SK-N-SH (cell line): ENCODE results near the gene DDX51. TPM values are rescaled to one million over a fixed set of nuclear protein-coding genes. Genes with fewer than 3 reads are reported as not detected.

Experiments used
- CTCF ChIA-PET: fragments of 300-600, 350-600 bp; formaldehyde crosslinking; extraction: SDS; loops from one replicate; lab custom pipeline; 2021; lab: Yijun Ruan, JAX
- POLR2A ChIA-PET: fragments of 350-600 bp; sonication (Branson Sonifier 250); formaldehyde crosslinking; extraction: SDS; loops from one replicate; lab custom pipeline; 2020; ENCODE audit warnings: antibody characterized with exemption, inconsistent platforms; lab: Yijun Ruan, JAX
- DNase-seq: peaks from one replicate; pipeline ENCODE4 v3.0.0; 2012
- H2AFZ ChIP-seq: fragments of 200-600 bp; sonication (generic); 2 replicates; pipeline ENCODE4 v1.8.1; 2016; ENCODE audit warnings: antibody characterized with exemption, mild to moderate bottlenecking, low read depth
- H3F3A ChIP-seq: fragments of 200-600 bp; sonication (generic); replicated peaks from 2 replicates; pipeline ENCODE3; 2016; ENCODE audit warnings: antibody characterized with exemption, mild to moderate bottlenecking; ENCODE audit not compliant: insufficient read depth
- H3K27ac ChIP-seq, 2 experiments: fragments of 200-500 bp in 1 of 2; fragments of 200-600 bp in 1 of 2; sonication (Bioruptor generic) in 1 of 2; sonication (generic), shearing (Covaris generic) in 1 of 2; 2 replicates each; pipeline versions ENCODE4 v1.5.1 to v1.6.1; 2014 to 2016; ENCODE audit warnings: low read depth in 2 of 2, inconsistent platforms in 1 of 2, low read length in 1 of 2, mild to moderate bottlenecking in 1 of 2, mixed read lengths in 1 of 2
- H3K27me3 ChIP-seq: fragments of 200-600 bp; sonication (generic), shearing (Covaris generic); 2 replicates; pipeline ENCODE4 v1.6.1; 2016; ENCODE audit warnings: mixed run types; ENCODE audit not compliant: insufficient read depth
- H3K36me3 ChIP-seq, 2 experiments: fragments of 200-500 bp in 1 of 2; fragments of 200-600 bp in 1 of 2; sonication (Bioruptor generic) in 1 of 2; sonication (generic) in 1 of 2; replicated peaks in 1 of 2; 2 replicates each; pipeline versions ENCODE3 to v1.5.1; 2014 to 2016; ENCODE audit warnings: low read length in 1 of 2, mild to moderate bottlenecking in 1 of 2; ENCODE audit not compliant: insufficient read depth in 2 of 2, control insufficient read depth in 1 of 2
- H3K4me1 ChIP-seq, 2 experiments: fragments of 200-500 bp in 1 of 2; fragments of 200-600 bp in 1 of 2; sonication (Bioruptor generic) in 1 of 2; sonication (generic), shearing (Covaris generic) in 1 of 2; 2 replicates each; pipeline versions ENCODE4 v1.5.1 to v1.6.1; 2014 to 2016; ENCODE audit warnings: low read depth in 1 of 2, low read length in 1 of 2, mixed run types in 1 of 2; ENCODE audit not compliant: insufficient read depth in 2 of 2, control insufficient read depth in 1 of 2
- H3K4me2 ChIP-seq: fragments of 200-600 bp; sonication (generic), shearing (Covaris generic); 2 replicates; pipeline ENCODE4 v1.6.1; 2017; ENCODE audit warnings: mixed run types
- H3K4me3 ChIP-seq, 2 experiments: fragments of 200-500 bp in 1 of 2; fragments of 200-600 bp in 1 of 2; sonication (Bioruptor generic) in 1 of 2; sonication (generic), shearing (Covaris generic) in 1 of 2; 2 replicates each; pipeline versions ENCODE4 v1.5.1 to v1.8.1; 2014 to 2016; ENCODE audit warnings: low read depth in 2 of 2, inconsistent platforms in 1 of 2, low read length in 1 of 2, mild to moderate bottlenecking in 1 of 2, mixed read lengths in 1 of 2, moderate library complexity in 1 of 2
- H3K79me2 ChIP-seq: fragments of 200-600 bp; sonication (generic); 2 replicates; pipeline ENCODE4 v1.8.1; 2017; ENCODE audit warnings: mild to moderate bottlenecking; ENCODE audit not compliant: insufficient read depth
- H3K9ac ChIP-seq: fragments of 200-600 bp; sonication (generic); 2 replicates; pipeline ENCODE4 v1.6.1; 2017; ENCODE audit warnings: mixed run types
- H3K9me2 ChIP-seq: fragments of 200-600 bp; sonication (generic); 2 replicates; pipeline ENCODE4 v1.6.1; 2017; ENCODE audit warnings: mixed run types
- H3K9me3 ChIP-seq: fragments of 200-600 bp; sonication (generic); 2 replicates; pipeline ENCODE4 v1.6.1; 2017; ENCODE audit warnings: mixed run types, mild to moderate bottlenecking, moderate library complexity
- H4K20me1 ChIP-seq: fragments of 200-600 bp; sonication (generic); 2 replicates; pipeline ENCODE4 v1.6.1; 2017; ENCODE audit warnings: mild to moderate bottlenecking, mixed run types; ENCODE audit not compliant: insufficient read depth
- CHD2 ChIP-seq: fragments of 150-350 bp; IDR thresholded peaks from 2 replicates; pipeline ENCODE4 v1.6.1; 2018; ENCODE audit warnings: low read length; ENCODE audit not compliant: partially characterized antibody
- ELF1 ChIP-seq: IDR thresholded peaks from 2 replicates; pipeline ENCODE4 v1.4.0; 2012
- EZH2phosphoT487 ChIP-seq: fragments of 200-600 bp; sonication (generic); IDR thresholded peaks from 2 replicates; pipeline ENCODE4 v1.6.1; 2017; ENCODE audit warnings: low read depth, mixed run types, mild to moderate bottlenecking, antibody characterized with exemption, moderate library complexity, borderline replicate concordance
- FOXJ3 ChIP-seq: sonication (generic); formaldehyde crosslinking; IDR thresholded peaks from 2 replicates; pipeline ENCODE4 v1.5.1; 2020; ENCODE audit warnings: mild to moderate bottlenecking, missing genetic modification reagents
- FOXM1 ChIP-seq: IDR thresholded peaks from 2 replicates; pipeline ENCODE4 v1.4.0; 2012; ENCODE audit warnings: low read depth, mild to moderate bottlenecking
- GATA2 ChIP-seq: sonication (generic); formaldehyde crosslinking; IDR thresholded peaks from 2 replicates; pipeline ENCODE4 v1.5.0; 2020; ENCODE audit warnings: mild to moderate bottlenecking, missing genetic modification reagents
- JUND ChIP-seq: IDR thresholded peaks from 2 replicates; pipeline ENCODE4 v1.4.0; 2012
- MEF2A ChIP-seq: IDR thresholded peaks from 2 replicates; pipeline ENCODE4 v1.4.0; 2012; ENCODE audit warnings: low read depth, borderline replicate concordance
- NRF1 ChIP-seq: IDR thresholded peaks from 2 replicates; pipeline ENCODE4 v1.6.1; 2012; ENCODE audit warnings: low read depth, mild to moderate bottlenecking, low read length
- POLR2AphosphoS5 ChIP-seq: IDR thresholded peaks from 2 replicates; pipeline ENCODE4 v1.6.1; 2012; ENCODE audit warnings: low read depth, low read length
- RAD21 ChIP-seq: IDR thresholded peaks from 2 replicates; pipeline ENCODE4 v1.6.1; 2012; ENCODE audit warnings: mild to moderate bottlenecking, low read length
- RXRA ChIP-seq: IDR thresholded peaks from 2 replicates; pipeline ENCODE4 v1.4.0; 2012; ENCODE audit warnings: low read depth, mild to moderate bottlenecking, borderline replicate concordance
- SIN3A ChIP-seq: IDR thresholded peaks from 2 replicates; pipeline ENCODE4 v1.6.1; 2012; ENCODE audit warnings: low read depth, mild to moderate bottlenecking, low read length, moderate library complexity, borderline replicate concordance
- TAF1 ChIP-seq: IDR thresholded peaks from 2 replicates; pipeline ENCODE4 v1.6.1; 2012; ENCODE audit warnings: low read depth, mild to moderate bottlenecking, low read length, moderate library complexity, borderline replicate concordance
- TCF12 ChIP-seq: IDR thresholded peaks from 2 replicates; pipeline ENCODE4 v1.4.0; 2012
- WGBS: methylation state at CpG from one replicate; pipeline ENCODE4 v1.1.6; 2017; ENCODE audit warnings: low lambda C conversion rate; 5-methylcytosine and 5-hydroxymethylcytosine counted together
- polyA plus RNA-seq, 3 experiments: library from polyadenylated mRNA; depleted of rRNA; stranded (reverse); fragments of >200 nt; gene quantifications; 2 replicates each; pipeline ENCODE4 v1.2.3, GENCODE V29; 2012
- TF ChIP-seq, protein P1 (sequence below): IDR thresholded peaks from 2 replicates; pipeline ENCODE4 v1.4.0; 2012; ENCODE audit warnings: low read depth
- TF ChIP-seq, protein P2 (sequence below): fragments of 150-350 bp; IDR thresholded peaks from 2 replicates; pipeline ENCODE4 v1.6.1; 2016; ENCODE audit warnings: mild to moderate bottlenecking, low read depth, low read length
- TF ChIP-seq, protein P3 (sequence below): IDR thresholded peaks from 2 replicates; pipeline ENCODE4 v1.6.1; 2012; ENCODE audit warnings: mild to moderate bottlenecking, low read depth, low read length, moderate library complexity
- TF ChIP-seq, protein P4 (sequence below): IDR thresholded peaks from 2 replicates; pipeline ENCODE4 v1.4.0; 2012; ENCODE audit warnings: low read depth, borderline replicate concordance

Gene DDX51
- polyA plus RNA-seq, 1 of the 3 experiments (the other 2 are of a cell fraction), result 17.3 TPM

DNA sequence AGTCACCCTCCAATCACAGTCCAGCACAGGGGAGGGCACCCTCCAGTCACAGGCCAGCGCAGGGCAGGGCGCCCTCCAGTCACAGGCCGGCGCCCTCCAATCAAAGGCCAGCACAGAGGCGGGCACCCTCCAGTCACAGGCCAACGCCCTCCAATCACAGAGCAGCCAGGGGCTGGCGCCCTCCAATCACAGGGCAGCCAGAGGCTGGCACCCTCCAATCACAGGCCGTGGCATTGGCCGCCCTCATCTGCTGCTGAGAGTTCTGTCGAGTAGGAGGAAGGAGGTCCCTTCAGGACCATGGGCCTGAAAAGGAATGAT, 26.6 kb downstream of the DDX51 start:
- Histone ChIP-seq H3K4me1 (no peaks in the 10 kb centered on the region), H3K4me3 (no peak overlapping the region), H3K9me2 (no peaks in the 10 kb centered on the region), H3K27me3 (no peaks in the 10 kb centered on the region), H3F3A (no peaks in the 10 kb centered on the region), H3K79me2 (no peaks in the 10 kb centered on the region), H3K36me3 (peaks cover 23 to 63% of the 10 kb centered on the region in 2 experiments), H4K20me1 (no peaks in the 10 kb centered on the region), H3K9me3 (no peaks in the 10 kb centered on the region), H2AFZ (no peak overlapping the region), H3K4me2 (no peak overlapping the region), H3K27ac (no peak overlapping the region), H3K9ac (no peak overlapping the region)
- peak; percentile 78 for DNase-seq
- 98% methylated on average over 5 of the region's 10 CpGs for WGBS
- ChIA-PET CTCF (no interaction called here), POLR2A (no interaction called here)
- TF ChIP-seq, protein P1, sequence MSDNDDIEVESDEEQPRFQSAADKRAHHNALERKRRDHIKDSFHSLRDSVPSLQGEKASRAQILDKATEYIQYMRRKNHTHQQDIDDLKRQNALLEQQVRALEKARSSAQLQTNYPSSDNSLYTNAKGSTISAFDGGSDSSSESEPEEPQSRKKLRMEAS, result no peak
- TF ChIP-seq NRF1 (no peak), FOXM1 (no peak), MEF2A (no peak), FOXJ3 (CRISPR knock-in tag) (no peak), EZH2phosphoT487 (no peak), ELF1 (no peak), TAF1 (no peak), GATA2 (CRISPR knock-in tag) (no peak), RAD21 (no peak), TCF12 (no peak), SIN3A (no peak), JUND (no peak), RXRA (no peak), POLR2AphosphoS5 (no peak), CHD2 (no peak)
- TF ChIP-seq, protein P2, sequence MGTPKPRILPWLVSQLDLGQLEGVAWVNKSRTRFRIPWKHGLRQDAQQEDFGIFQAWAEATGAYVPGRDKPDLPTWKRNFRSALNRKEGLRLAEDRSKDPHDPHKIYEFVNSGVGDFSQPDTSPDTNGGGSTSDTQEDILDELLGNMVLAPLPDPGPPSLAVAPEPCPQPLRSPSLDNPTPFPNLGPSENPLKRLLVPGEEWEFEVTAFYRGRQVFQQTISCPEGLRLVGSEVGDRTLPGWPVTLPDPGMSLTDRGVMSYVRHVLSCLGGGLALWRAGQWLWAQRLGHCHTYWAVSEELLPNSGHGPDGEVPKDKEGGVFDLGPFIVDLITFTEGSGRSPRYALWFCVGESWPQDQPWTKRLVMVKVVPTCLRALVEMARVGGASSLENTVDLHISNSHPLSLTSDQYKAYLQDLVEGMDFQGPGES, result no peak
- TF ChIP-seq, protein P3, sequence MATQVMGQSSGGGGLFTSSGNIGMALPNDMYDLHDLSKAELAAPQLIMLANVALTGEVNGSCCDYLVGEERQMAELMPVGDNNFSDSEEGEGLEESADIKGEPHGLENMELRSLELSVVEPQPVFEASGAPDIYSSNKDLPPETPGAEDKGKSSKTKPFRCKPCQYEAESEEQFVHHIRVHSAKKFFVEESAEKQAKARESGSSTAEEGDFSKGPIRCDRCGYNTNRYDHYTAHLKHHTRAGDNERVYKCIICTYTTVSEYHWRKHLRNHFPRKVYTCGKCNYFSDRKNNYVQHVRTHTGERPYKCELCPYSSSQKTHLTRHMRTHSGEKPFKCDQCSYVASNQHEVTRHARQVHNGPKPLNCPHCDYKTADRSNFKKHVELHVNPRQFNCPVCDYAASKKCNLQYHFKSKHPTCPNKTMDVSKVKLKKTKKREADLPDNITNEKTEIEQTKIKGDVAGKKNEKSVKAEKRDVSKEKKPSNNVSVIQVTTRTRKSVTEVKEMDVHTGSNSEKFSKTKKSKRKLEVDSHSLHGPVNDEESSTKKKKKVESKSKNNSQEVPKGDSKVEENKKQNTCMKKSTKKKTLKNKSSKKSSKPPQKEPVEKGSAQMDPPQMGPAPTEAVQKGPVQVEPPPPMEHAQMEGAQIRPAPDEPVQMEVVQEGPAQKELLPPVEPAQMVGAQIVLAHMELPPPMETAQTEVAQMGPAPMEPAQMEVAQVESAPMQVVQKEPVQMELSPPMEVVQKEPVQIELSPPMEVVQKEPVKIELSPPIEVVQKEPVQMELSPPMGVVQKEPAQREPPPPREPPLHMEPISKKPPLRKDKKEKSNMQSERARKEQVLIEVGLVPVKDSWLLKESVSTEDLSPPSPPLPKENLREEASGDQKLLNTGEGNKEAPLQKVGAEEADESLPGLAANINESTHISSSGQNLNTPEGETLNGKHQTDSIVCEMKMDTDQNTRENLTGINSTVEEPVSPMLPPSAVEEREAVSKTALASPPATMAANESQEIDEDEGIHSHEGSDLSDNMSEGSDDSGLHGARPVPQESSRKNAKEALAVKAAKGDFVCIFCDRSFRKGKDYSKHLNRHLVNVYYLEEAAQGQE, result no peak
- TF ChIP-seq, protein P4, sequence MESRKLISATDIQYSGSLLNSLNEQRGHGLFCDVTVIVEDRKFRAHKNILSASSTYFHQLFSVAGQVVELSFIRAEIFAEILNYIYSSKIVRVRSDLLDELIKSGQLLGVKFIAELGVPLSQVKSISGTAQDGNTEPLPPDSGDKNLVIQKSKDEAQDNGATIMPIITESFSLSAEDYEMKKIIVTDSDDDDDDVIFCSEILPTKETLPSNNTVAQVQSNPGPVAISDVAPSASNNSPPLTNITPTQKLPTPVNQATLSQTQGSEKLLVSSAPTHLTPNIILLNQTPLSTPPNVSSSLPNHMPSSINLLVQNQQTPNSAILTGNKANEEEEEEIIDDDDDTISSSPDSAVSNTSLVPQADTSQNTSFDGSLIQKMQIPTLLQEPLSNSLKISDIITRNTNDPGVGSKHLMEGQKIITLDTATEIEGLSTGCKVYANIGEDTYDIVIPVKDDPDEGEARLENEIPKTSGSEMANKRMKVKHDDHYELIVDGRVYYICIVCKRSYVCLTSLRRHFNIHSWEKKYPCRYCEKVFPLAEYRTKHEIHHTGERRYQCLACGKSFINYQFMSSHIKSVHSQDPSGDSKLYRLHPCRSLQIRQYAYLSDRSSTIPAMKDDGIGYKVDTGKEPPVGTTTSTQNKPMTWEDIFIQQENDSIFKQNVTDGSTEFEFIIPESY, result no peak
